Fibroblast of the aortic adventitia (primary cell): ENCODE measurements around the gene PDGFB. TPM values are rescaled to one million over a fixed set of nuclear protein-coding genes. Genes with fewer than 3 reads are reported as not detected.

Source experiments
- DNase-seq: peaks from one replicate; pipeline ENCODE4 v3.0.0-alpha.2; 2010; ENCODE audit warnings: low read depth
- H3K4me3 ChIP-seq: 2 replicates; pipeline ENCODE4 v1.5.1; 2011; ENCODE audit warnings: low read depth, mild to moderate bottlenecking, control low read depth, low read length, moderate library complexity
- total RNA-seq: library from RNA; depleted of rRNA; stranded (reverse); fragments of >200 nt; gene quantifications from 2 replicates; pipeline ENCODE4 v1.2.3, GENCODE V29; 2012; ENCODE audit warnings: low replicate concordance
- TF ChIP-seq, protein P1 (sequence below): IDR thresholded peaks from 2 replicates; pipeline ENCODE4 v1.5.1; 2011; ENCODE audit warnings: mild to moderate bottlenecking, low read length, control low read depth, inconsistent platforms; ENCODE audit not compliant: insufficient read depth

PDGFB gene
- total RNA-seq, 1 donor: 0.09 TPM

DNA sequence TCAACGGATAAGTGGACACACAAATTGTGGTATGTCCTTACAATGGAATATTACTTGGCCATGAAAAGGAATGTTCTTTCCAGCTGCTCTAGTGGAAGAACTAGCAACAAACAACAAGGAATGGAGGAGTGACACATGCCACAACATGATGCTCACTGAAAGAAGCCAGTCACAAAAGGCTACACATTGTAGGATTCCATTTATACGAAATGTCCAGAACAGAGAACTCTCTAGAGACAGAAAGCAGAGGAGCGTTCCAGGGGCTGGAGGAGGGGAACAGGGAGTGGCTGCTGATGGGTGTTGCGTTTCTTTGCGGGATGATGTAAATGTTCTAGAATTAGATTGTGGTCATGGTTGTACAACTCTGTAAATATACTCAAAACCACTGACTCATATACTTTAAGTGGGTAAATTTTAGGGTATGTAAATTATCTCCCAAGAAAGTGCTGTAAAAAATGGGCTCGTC is 32.4 kb upstream of the PDGFB start:
- peak; percentile 48 for DNase-seq
- H3K4me3 ChIP-seq: no peak overlapping the region
- TF ChIP-seq, protein P1, sequence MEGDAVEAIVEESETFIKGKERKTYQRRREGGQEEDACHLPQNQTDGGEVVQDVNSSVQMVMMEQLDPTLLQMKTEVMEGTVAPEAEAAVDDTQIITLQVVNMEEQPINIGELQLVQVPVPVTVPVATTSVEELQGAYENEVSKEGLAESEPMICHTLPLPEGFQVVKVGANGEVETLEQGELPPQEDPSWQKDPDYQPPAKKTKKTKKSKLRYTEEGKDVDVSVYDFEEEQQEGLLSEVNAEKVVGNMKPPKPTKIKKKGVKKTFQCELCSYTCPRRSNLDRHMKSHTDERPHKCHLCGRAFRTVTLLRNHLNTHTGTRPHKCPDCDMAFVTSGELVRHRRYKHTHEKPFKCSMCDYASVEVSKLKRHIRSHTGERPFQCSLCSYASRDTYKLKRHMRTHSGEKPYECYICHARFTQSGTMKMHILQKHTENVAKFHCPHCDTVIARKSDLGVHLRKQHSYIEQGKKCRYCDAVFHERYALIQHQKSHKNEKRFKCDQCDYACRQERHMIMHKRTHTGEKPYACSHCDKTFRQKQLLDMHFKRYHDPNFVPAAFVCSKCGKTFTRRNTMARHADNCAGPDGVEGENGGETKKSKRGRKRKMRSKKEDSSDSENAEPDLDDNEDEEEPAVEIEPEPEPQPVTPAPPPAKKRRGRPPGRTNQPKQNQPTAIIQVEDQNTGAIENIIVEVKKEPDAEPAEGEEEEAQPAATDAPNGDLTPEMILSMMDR: no peak

DNA sequence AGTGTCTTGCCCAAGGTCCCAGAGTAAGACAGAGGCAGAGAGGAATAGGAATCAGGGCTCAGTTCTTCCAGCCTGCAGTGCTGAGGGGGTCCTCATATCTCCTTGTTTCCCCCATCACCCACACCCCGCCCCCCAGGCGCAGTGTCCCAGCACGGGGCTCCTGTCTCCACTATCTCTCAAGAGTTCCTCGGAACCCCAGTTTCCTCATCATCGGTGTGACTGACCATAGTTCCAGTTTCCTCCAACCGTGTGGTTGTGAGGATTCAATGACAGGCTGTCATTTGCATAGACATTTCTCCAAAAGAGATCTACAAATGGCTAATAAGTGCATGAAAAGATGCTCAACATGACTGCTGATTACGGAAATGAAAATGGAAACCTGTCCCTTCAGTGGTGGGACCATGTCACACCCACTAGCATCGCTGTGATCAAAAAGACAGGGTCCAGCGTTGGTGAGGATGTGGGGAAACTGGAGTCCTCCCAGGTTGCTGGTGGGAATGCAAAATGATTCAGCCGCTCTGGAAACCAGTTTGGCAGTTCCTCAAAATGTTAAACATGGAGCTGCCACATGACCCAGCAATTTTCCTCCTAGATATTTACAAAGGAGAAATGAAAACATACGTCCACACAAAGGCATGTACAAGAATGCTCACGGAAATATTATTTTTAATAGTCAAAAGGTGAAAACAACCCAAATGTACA is 31.8 kb upstream of the PDGFB start:
- H3K4me3 ChIP-seq: no peak overlapping the region
- no peak for DNase-seq

DNA sequence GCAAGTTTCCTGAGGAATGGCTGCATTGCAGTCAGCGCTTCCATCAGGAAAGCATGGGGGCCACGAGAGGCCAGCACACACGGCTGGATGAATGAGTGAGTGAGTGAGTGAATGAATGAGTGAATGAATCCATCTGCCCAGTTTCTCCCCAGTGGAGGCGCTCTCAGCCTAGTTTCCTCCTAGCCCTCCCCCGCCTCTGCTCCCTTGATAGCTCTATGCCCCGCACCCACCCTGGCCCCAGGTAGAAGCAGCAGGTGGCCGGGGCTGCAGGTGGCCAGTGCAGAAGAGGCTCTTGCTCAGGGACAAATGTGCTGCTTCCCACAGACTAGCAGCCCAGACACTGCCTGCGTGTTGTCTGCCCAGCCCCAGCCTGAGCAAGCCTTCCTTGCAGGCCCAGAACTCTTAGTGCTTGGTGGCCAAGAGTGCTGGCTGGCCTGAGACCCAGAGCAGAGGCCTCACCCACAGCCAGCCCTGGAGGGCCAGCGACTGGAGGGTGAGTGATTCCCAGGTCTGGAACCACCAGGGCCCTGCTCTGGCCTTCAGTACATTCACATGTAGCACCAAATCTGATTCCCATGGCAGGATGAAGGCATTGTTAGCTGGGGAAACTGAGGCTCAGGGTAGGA is 31.1 kb upstream of the PDGFB start:
- TF ChIP-seq, protein P1: no peak
- no peak overlapping the region for H3K4me3 ChIP-seq
- no peak for DNase-seq

More for the DNA sequence above, 31.8 kb upstream of the PDGFB start:
- TF ChIP-seq, protein P1: no peak

DNA sequence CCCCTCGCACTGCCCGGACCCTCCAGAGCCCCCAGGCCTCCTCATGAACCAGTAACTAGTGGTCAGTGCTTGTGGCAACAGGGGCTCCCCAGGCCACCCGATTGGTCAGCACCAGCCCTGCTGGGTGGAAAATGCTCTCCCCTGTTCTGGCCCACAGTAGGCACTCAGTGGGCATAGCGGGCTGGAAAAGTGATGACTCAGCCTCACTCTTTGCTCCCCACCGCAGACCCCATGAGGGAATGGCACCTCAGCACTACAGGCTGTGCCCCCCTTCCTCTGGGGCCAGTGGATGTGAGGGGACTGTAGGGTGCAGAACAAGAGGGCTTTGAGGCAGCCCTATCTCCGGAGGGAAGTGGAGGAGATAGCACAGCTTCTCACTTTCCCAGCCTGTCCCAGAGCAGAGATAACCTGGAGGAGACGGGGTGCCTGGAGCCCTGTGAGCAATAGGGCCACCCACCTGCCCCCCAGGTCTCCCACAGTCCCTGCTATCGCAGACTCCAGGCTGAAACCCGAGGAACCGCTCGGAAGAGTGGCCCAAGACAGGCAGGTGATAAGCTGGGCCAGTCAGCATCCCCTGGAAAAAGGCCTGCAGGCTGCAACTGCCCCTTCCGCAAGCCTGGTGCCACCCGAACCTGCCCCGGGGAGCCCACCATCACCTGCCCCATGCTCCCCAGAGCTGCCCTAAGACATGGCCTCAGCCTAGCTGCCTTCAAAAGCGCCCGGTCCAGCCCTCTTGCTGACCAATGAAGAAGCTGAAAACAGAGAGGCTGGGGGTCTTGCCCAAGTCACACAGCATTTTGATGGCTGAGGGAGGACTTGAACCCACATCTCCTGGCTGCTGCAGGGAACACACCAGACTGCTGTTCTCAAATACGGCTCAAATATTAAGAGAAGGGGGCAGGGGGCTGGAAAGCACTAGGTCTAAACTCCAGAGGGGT is 29.4 kb upstream of the PDGFB start:
- DNase-seq: no peak
- TF ChIP-seq, protein P1: no peak

DNA sequence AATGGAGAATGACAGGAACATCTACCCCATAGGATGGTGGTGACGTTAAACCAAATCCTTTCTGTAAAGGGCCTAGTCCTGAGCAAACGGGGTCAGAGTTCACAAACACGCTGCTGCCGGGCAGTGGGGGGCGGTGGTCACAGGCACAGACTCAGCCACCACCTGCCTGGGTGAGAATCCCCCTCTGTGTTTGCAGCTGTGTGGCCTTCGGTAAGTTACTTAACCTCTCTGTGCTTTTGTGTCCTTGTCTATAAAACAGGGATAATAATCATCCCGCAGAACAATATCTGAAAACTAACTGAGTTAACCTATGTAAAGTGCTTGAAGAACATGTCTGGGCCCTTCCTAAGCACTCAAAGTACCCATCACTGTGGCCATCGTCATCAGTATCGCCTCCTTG is 26.0 kb upstream of the PDGFB start:
- DNase-seq: no peak
- TF ChIP-seq, protein P1: no peak
- no peak overlapping the region for H3K4me3 ChIP-seq

More for the DNA sequence above, 29.4 kb upstream of the PDGFB start:
- no peak overlapping the region for H3K4me3 ChIP-seq

DNA sequence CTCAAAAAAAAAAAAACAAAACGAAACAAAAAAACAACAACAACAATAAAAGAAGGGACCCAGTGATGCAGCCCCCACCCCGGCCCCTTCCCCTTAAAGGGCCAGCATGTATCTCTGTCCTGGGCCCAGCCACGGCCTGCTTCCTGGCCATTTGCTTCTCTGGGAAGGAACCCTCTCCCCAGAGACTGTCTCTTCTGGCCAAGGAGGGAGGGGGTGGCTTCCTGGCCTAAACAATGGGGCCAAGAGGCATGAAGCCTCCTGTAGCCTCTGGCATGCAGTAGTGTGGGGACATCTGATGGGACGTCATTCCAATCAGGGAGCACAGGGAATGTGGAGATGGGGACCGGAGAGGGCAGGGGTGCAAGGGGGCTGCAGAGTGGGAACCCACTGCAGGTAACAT is 25.5 kb upstream of the PDGFB start:
- no peak overlapping the region for H3K4me3 ChIP-seq
- TF ChIP-seq, protein P1: no peak
- DNase-seq: no peak
